Osteoblast (primary cell): ENCODE data around the gene ALX3. TPM values are rescaled to one million over a fixed set of nuclear protein-coding genes. Genes with fewer than 3 reads are reported as not detected.
A peak's percentile ranks its signal among the peaks of the same experiment; 100 is the strongest.

Experiments
- DNase-seq: peaks from one replicate; pipeline ENCODE4 v3.0.0; 2011; ENCODE audit warnings: low spot score, mixed read lengths; ENCODE audit not compliant: insufficient read length; ENCODE audit errors: missing footprints
- H2AFZ ChIP-seq: 2 replicates; pipeline ENCODE4 v1.6.0; 2011; ENCODE audit warnings: mild to moderate bottlenecking, low read length
- H3K27ac ChIP-seq: 2 replicates; pipeline ENCODE4 v1.5.1; 2011; ENCODE audit warnings: mild to moderate bottlenecking, low read depth, low read length, moderate library complexity
- H3K27me3 ChIP-seq: 2 replicates; pipeline ENCODE4 v1.6.0; 2012; ENCODE audit warnings: mild to moderate bottlenecking, control low read depth, inconsistent platforms, low read length, moderate library complexity; ENCODE audit not compliant: insufficient read depth
- H3K36me3 ChIP-seq: 2 replicates; pipeline ENCODE4 v1.5.1; 2011; ENCODE audit warnings: mild to moderate bottlenecking, low read length, control low read depth, moderate library complexity; ENCODE audit not compliant: insufficient read depth
- H3K4me1 ChIP-seq: 2 replicates; pipeline ENCODE4 v1.5.1; 2011; ENCODE audit warnings: mild to moderate bottlenecking, low read length, control low read depth, moderate library complexity; ENCODE audit not compliant: insufficient read depth
- H3K4me2 ChIP-seq: 2 replicates; pipeline ENCODE4 v1.6.0; 2011; ENCODE audit warnings: mild to moderate bottlenecking, low read length; ENCODE audit not compliant: insufficient read depth
- H3K4me3 ChIP-seq: fragments of 200-600 bp; sonication (generic); 3 replicates; pipeline ENCODE4 v1.5.1; 2012; ENCODE audit warnings: mild to moderate bottlenecking, low read length, inconsistent platforms; ENCODE audit not compliant: insufficient read depth
- H3K79me2 ChIP-seq: 2 replicates; pipeline ENCODE4 v1.6.0; 2012; ENCODE audit warnings: mild to moderate bottlenecking, low read length, control low read depth, inconsistent platforms; ENCODE audit not compliant: insufficient read depth
- H3K9me3 ChIP-seq: 2 replicates; pipeline ENCODE4 v1.5.1; 2011; ENCODE audit warnings: low read depth, low read length, control low read depth
- H4K20me1 ChIP-seq: 2 replicates; pipeline ENCODE4 v1.6.0; 2012; ENCODE audit warnings: mild to moderate bottlenecking, low read length, control low read depth; ENCODE audit not compliant: insufficient read depth
- total RNA-seq: library from RNA; depleted of rRNA; stranded (reverse); fragments of >200 nt; gene quantifications from 2 replicates; pipeline ENCODE4 v1.2.3, GENCODE V29; 2012
- TF ChIP-seq, protein P1 (sequence below): IDR thresholded peaks from 2 replicates; pipeline ENCODE4 v1.5.1; 2011; ENCODE audit warnings: mild to moderate bottlenecking, low read depth, low read length, moderate library complexity; ENCODE audit errors: extremely low read depth

ALX3 gene
- total RNA-seq, 1 donor, result not detected

DNA sequence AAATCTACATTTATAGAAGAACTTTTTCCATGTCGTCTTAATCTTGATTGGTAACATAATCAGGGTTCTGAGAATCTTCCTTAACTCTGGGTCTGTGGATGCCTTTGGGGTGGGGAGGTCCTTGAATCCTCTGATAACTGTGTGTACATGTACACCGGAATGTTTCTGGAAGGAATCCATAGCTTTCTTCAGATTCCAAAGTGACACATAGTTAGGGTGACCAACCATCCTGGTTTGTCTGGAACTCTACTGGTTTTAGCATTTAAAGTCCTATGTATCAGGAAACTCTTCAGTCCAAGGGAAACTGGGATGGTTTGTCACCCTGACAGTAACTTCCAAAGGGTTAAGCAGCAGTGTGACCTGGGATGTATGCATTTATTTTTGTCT is 19.2 kb downstream of the ALX3 start:
- TF ChIP-seq, protein P1, sequence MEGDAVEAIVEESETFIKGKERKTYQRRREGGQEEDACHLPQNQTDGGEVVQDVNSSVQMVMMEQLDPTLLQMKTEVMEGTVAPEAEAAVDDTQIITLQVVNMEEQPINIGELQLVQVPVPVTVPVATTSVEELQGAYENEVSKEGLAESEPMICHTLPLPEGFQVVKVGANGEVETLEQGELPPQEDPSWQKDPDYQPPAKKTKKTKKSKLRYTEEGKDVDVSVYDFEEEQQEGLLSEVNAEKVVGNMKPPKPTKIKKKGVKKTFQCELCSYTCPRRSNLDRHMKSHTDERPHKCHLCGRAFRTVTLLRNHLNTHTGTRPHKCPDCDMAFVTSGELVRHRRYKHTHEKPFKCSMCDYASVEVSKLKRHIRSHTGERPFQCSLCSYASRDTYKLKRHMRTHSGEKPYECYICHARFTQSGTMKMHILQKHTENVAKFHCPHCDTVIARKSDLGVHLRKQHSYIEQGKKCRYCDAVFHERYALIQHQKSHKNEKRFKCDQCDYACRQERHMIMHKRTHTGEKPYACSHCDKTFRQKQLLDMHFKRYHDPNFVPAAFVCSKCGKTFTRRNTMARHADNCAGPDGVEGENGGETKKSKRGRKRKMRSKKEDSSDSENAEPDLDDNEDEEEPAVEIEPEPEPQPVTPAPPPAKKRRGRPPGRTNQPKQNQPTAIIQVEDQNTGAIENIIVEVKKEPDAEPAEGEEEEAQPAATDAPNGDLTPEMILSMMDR, result no peak
- Histone ChIP-seq H3K4me3 (no peak overlapping the region), H3K27ac (peak overlapping the region; percentile 19), H3K4me1 (peaks cover 39% of the 10 kb centered on the region), H3K9me3 (no peaks in the 10 kb centered on the region), H3K4me2 (no peak overlapping the region), H3K79me2 (no peaks in the 10 kb centered on the region), H3K27me3 (no peaks in the 10 kb centered on the region), H3K36me3 (peaks cover 92% of the 10 kb centered on the region), H2AFZ (no peak overlapping the region), H4K20me1 (peaks cover 11% of the 10 kb centered on the region)
- DNase-seq, result no peak

DNA sequence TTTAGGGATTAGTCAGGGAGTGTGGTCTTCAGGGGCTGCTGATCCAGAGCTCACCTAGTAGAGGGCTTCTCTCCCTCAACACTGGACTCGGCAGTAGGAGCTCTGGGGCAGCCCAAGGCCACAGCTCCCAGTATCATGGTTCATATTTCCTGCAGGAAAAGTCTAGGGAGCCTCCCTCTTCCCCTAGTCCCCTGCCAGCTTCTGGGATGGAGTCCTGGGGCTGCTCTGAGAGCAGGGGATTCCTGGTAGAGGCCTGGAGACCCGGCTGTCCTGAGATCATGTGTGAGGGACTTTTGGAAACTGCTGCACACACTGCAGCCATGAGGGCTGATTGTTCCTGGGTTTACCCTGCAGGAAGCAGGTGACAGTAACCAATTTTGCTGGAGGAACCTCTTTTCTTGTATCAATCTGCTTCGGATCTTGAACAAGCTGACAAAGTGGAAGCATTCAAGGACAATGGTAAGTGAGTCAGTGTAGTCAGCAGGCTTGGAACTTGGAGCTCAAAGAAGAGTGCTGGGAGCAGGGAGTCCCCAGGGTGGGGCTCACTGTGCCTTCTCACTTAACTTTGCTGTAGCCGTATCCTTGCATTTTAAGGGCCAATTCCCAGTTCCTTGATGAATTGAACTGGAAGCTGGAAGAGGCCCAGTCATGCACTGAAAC is 19.7 kb downstream of the ALX3 start:
- peak; percentile 88 for DNase-seq
- Histone ChIP-seq H4K20me1 (peaks cover 6% of the 10 kb centered on the region), H3K27ac (peak overlapping the region; percentile 19), H3K4me2 (no peak overlapping the region), H3K4me3 (no peak overlapping the region), H3K27me3 (no peaks in the 10 kb centered on the region), H3K36me3 (peaks cover 92% of the 10 kb centered on the region), H2AFZ (no peak overlapping the region), H3K9me3 (no peaks in the 10 kb centered on the region), H3K79me2 (no peaks in the 10 kb centered on the region), H3K4me1 (peaks cover 33% of the 10 kb centered on the region)
- TF ChIP-seq, protein P1, result no peak

DNA sequence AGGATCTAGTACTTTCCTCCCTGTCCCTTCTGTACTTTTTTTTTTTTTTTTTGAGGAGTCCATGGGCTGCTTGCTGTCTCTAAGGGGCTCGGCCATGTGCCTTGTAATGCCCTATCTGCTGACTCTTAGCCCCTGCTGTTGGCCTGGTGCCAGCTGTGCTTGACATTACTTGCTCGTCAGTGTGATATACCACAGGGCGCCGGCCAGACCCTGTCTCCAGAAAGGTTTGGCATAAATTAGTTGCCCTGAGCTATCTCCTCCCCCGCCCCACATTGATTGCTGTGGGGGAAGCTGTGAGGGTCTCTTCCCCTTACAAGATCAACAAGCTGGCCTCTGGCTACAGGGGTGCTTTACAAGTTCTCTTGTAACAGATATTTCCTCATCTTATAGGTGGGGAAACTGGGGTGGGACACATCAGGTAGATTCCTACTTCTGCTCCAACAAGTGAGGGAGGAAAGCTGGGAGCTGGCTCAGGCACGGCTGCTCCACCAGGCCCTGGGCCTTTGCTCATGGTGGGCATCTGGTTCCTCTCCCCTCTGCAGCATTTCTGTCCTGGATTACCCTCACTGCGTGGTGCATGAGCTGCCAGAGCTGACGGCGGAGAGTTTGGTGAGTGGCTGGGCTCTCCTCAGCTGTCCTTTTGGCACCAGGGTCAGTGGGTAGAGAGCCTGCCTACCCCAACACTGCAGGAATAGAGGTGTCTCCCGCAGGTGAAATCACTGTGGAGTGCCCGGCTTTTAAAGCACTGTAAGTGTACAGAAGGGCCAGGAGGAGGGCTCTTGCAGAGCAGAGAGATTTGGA is 20.5 kb downstream of the ALX3 start:
- no peak for DNase-seq
- no peaks in the 10 kb centered on the region for H3K9me3 ChIP-seq
- H3K36me3 ChIP-seq, result peaks cover 93% of the 10 kb centered on the region
- H3K79me2 ChIP-seq, result no peaks in the 10 kb centered on the region
- H3K27me3 ChIP-seq, result no peaks in the 10 kb centered on the region
- no peak overlapping the region for H3K27ac ChIP-seq
- H2AFZ ChIP-seq, result no peak overlapping the region
- H3K4me1 ChIP-seq, result peaks cover 26% of the 10 kb centered on the region
- no peak overlapping the region for H3K4me3 ChIP-seq
- H3K4me2 ChIP-seq, result no peak overlapping the region
- TF ChIP-seq, protein P1, result no peak
- H4K20me1 ChIP-seq, result peaks cover 6% of the 10 kb centered on the region

DNA sequence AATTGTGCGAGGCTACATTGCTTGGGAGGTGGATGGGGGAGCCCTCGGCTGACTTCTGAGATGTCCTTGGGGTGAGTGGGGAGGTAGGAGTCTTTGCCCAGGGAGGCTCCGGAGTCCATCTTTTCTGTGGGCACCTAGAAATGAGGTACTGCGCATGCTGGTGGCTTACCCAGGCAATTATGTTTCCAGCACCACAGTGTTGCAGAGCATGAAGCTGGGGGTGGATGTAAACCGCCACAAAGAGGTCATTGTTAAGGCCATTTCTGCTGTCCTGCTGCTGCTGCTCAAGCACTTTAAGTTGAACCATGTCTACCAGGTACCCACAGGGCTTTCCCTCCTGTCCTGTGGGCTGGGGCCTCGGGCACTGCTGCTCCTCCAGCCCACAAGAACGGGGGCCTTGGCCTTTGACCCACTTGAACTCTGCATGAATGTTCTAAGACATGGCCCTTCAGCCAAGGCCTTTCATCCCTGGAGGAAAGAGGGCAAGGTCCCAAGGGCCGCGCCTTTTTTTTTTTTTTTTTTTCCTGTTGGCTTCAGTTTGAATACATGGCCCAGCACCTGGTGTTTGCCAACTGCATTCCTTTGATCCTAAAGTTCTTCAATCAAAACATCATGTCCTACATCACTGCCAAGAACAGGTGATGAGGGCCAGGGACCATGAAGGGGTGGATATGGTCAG is 21.4 kb downstream of the ALX3 start:
- Histone ChIP-seq H4K20me1 (peaks cover 6% of the 10 kb centered on the region), H2AFZ (no peak overlapping the region), H3K9me3 (no peaks in the 10 kb centered on the region), H3K4me1 (peaks cover 17% of the 10 kb centered on the region), H3K4me3 (no peak overlapping the region), H3K36me3 (peaks cover 94% of the 10 kb centered on the region), H3K79me2 (no peaks in the 10 kb centered on the region), H3K27ac (no peak overlapping the region), H3K4me2 (no peak overlapping the region), H3K27me3 (no peaks in the 10 kb centered on the region)
- TF ChIP-seq, protein P1, result no peak
- DNase-seq, result no peak
